ENCODE measurements around the gene TMOD4. TPM values are rescaled to one million over a fixed set of nuclear protein-coding genes. Genes with fewer than 3 reads are reported as not detected.
"Not testable (repeated sequence)": the region's sequence is repeated elsewhere in the genome, so short reads cannot be mapped to it uniquely, and the experiment has no call there.

TMOD4 gene
- total RNA-seq, 1 experiment from 2014 or later = 0.52 TPM

DNA sequence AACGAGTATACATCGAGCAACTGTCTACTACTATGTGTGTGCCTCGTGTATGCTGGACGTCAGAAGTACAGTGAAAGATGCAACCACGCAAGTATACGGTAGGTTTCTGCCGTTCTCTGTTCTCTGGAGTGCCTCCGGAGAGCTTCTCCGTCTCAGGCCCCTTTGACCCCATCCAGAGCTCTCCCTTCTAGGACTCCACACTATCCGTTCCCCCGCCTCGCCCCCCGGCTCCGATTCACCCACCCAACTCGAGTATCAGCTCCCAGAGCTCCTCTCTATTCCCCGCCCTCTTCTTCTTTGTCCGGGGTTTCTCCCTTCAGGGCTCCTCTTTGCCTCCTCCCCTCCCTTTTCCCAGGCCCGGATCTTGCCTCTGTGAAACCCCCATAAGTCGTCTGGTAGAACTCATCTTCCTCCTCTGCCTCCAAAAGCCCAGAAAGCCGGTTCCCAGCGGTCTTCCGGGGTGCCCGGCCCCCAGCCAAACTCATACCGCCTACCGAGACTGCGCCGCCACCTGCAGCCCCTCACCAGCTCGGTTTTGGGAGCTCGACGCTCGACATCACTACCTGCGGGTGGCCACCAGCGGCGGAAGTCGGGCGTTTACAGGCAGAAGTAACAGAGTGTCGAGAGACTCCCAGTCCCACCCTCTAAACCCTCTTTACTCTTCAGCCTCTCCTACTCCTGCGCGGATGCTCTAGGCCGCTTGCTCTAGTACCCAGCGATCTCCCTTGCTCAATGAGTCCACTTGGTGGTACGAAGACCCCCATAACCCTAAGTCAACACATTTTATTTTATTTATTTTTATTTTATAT lies 14.1 kb upstream of the TMOD4 start, which contains the start of gene VPS72:
Gene VPS72, minus strand, starts transcription at position 561 of the 809 bp plus-strand sequence. Its CDS starts 76 bp downstream, at position 485.
- H3K9me3 ChIP-seq (ENCODE audit: low read length) = no peaks in the 10 kb centered on the region
- no peaks in the 10 kb centered on the region for H3K9me2 ChIP-seq (replicated peaks; ENCODE audit: insufficient read depth, low read length)
- peak within 1 kb of the TSS; percentile 75 for H3K4me3 ChIP-seq (ENCODE audit: low read length)
- peaks cover 18% of the 10 kb centered on the region for H3K4me1 ChIP-seq (ENCODE audit: low read length)
- H2AFZ ChIP-seq (ENCODE audit: low read length) = peak within 1 kb of the TSS; percentile 2; the same call in 1 of the 2 replicates
- peak within 1 kb of the TSS; percentile 81 for H3K9ac ChIP-seq (ENCODE audit: low read length)
- H3K4me2 ChIP-seq (ENCODE audit: low read depth, low read length, poor library complexity, severe bottlenecking) = peak within 1 kb of the TSS; percentile 84
- H3K27ac ChIP-seq (ENCODE audit: low read length) = peak within 1 kb of the TSS; percentile 69
- peaks cover 36% of the 10 kb centered on the region for H3K79me2 ChIP-seq (ENCODE audit: low read length)
- peaks cover 8% of the 10 kb centered on the region; the same call in 1 of the 2 replicates for H3K36me3 ChIP-seq (ENCODE audit: insufficient read depth, low read length)
- no peaks in the 10 kb centered on the region for H3K27me3 ChIP-seq (ENCODE audit: low read length)
- peak; percentile 97 for DNase-seq
- no peaks in the 10 kb centered on the region for H4K20me1 ChIP-seq (ENCODE audit: insufficient read depth, low read depth, low read length)

DNA sequence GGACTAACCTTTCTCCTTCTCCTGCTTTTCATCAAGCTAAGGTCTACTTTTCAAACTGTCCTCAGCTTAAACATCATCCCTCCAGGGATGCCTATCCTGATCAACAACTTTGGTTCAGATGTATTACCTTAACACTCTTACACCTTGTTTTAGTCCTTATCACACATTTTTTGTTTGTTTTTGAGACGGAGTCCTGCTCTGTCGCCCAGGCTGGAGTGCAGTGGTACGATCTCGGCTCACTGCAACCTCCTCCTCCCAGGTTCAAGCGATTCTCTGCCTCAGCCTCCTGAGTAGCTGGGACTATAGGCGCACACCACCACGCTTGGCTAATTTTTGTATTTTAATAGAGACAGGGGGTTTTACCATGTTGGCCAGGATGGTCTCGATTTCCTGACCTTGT lies 12.9 kb upstream of the TMOD4 start:
- Histone ChIP-seq H3K27ac (ENCODE audit: low read length) (peak overlapping the region; percentile 69; the same call in 1 of the 2 replicates), H3K36me3 (ENCODE audit: insufficient read depth, low read length) (peaks cover 15% of the 10 kb centered on the region; the same call in 1 of the 2 replicates), H3K4me2 (ENCODE audit: low read depth, low read length, poor library complexity, severe bottlenecking) (peak overlapping the region; percentile 84), H3K4me3 (ENCODE audit: low read length) (peak overlapping the region; percentile 75), H3K9ac (ENCODE audit: low read length) (peak overlapping the region; percentile 81), H3K79me2 (ENCODE audit: low read length) (peaks cover 36% of the 10 kb centered on the region), H3K4me1 (ENCODE audit: low read length) (peaks cover 18% of the 10 kb centered on the region)
- not testable (repeated sequence) for H3K9me2 ChIP-seq (replicated peaks; ENCODE audit: insufficient read depth, low read length); DNase-seq; H4K20me1 ChIP-seq (ENCODE audit: insufficient read depth, low read depth, low read length); H2AFZ ChIP-seq (ENCODE audit: low read length); H3K27me3 ChIP-seq (ENCODE audit: low read length); H3K9me3 ChIP-seq (ENCODE audit: low read length)

DNA sequence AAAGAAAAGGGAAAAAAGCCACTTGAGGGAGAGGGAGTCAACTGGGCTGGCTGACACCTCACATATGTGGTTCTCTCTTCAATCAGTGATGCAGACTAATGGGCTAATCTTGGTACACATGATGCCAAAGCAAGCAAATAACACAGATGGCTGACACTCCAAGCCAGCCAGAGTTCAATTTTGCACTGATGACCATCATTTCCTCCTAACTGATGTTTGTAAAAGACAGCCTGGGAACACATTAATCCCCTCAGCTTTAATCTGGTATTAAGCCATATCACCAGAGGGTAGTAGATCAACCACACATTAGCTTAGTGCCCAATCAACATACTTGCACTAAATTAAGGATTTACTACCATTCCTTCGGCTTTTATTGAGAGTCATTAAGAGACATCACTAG lies 11.4 kb upstream of the TMOD4 start:
- Histone ChIP-seq H3K36me3 (ENCODE audit: insufficient read depth, low read length) (peaks cover 21% of the 10 kb centered on the region), H3K27me3 (ENCODE audit: low read length) (no peaks in the 10 kb centered on the region), H3K9ac (ENCODE audit: low read length) (no peak overlapping the region)

DNA sequence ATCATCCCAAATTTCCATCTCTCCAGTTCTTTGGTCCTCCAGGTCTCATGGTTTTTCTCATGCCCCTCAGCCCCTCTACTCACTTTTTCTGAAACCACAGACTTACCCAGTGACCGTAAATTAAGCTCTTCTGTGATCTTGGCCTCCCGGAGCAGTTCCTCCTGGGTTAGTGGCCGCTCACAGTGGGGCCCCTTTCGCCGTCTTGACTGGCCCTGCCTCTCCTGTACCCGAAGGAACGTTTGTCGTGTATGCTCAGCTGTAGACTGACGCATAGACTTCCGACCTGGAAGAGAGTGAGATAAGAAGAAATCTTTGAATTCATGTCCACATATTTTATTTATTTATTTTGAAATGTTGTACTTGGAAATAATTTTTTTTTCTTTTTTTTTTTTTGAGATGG lies 8.4 kb upstream of the TMOD4 start:
- Histone ChIP-seq H3K9ac (ENCODE audit: low read length) (no peak overlapping the region), H3K4me2 (ENCODE audit: low read depth, low read length, poor library complexity, severe bottlenecking) (no peak overlapping the region), H3K79me2 (ENCODE audit: low read length) (peaks cover 29% of the 10 kb centered on the region), H3K4me1 (ENCODE audit: low read length) (peaks cover 13% of the 10 kb centered on the region), H3K27ac (ENCODE audit: low read length) (no peak overlapping the region), H4K20me1 (ENCODE audit: insufficient read depth, low read depth, low read length) (no peaks in the 10 kb centered on the region), H3K36me3 (ENCODE audit: insufficient read depth, low read length) (peaks cover 22% of the 10 kb centered on the region), H3K9me2 (replicated peaks; ENCODE audit: insufficient read depth, low read length) (no peaks in the 10 kb centered on the region), H2AFZ (ENCODE audit: low read length) (no peak overlapping the region), H3K4me3 (ENCODE audit: low read length) (no peak overlapping the region), H3K9me3 (ENCODE audit: low read length) (no peaks in the 10 kb centered on the region), H3K27me3 (ENCODE audit: low read length) (no peaks in the 10 kb centered on the region)
- no peak for DNase-seq

More for the DNA sequence above, 11.4 kb upstream of the TMOD4 start:
- H4K20me1 ChIP-seq (ENCODE audit: insufficient read depth, low read depth, low read length) = no peaks in the 10 kb centered on the region
- H3K4me1 ChIP-seq (ENCODE audit: low read length) = peaks cover 18% of the 10 kb centered on the region
- H3K79me2 ChIP-seq (ENCODE audit: low read length) = peaks cover 36% of the 10 kb centered on the region
- H3K27ac ChIP-seq (ENCODE audit: low read length) = no peak overlapping the region
- H3K9me2 ChIP-seq (replicated peaks; ENCODE audit: insufficient read depth, low read length) = no peaks in the 10 kb centered on the region
- H3K9me3 ChIP-seq (ENCODE audit: low read length) = no peaks in the 10 kb centered on the region
- H2AFZ ChIP-seq (ENCODE audit: low read length) = no peak overlapping the region
- no peak overlapping the region for H3K4me3 ChIP-seq (ENCODE audit: low read length)
- DNase-seq = no peak
- H3K4me2 ChIP-seq (ENCODE audit: low read depth, low read length, poor library complexity, severe bottlenecking) = no peak overlapping the region

DNA sequence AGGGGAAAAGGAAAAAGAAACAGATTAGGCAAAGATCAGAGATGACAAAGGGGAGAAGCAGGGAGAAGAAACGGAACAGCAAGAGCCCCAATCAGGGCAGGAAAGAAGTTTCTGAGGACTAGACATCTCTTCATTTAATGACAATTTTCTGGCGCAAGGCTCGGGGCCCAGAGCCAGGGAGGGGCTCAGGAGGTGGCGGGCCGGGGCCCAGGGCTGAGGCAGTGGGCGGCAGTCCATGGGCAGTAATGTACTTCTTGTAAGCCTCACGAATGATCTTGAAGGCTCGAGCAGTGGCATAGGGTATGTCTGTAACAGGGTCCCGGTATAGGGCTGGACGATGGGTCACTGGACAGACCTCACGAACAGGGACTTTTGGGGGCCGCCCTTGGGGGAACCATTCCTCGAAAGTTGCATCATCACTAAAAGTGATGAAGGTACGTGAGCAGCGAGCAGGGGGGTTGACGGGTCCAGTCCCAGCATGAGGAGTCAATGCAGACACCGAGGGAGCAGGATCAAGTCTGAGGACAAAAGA lies 799 bp upstream of the TMOD4 start:
- Histone ChIP-seq H3K4me1 (ENCODE audit: low read length) (no peaks in the 10 kb centered on the region), H3K36me3 (ENCODE audit: insufficient read depth, low read length) (peaks cover 14% of the 10 kb centered on the region; the same call in 1 of the 2 replicates), H3K4me3 (ENCODE audit: low read length) (no peak overlapping the region), H3K9me3 (ENCODE audit: low read length) (no peaks in the 10 kb centered on the region), H3K9ac (ENCODE audit: low read length) (no peak overlapping the region), H3K27ac (ENCODE audit: low read length) (no peak overlapping the region), H3K79me2 (ENCODE audit: low read length) (no peaks in the 10 kb centered on the region), H3K9me2 (replicated peaks; ENCODE audit: insufficient read depth, low read length) (no peaks in the 10 kb centered on the region), H3K4me2 (ENCODE audit: low read depth, low read length, poor library complexity, severe bottlenecking) (no peak overlapping the region), H2AFZ (ENCODE audit: low read length) (no peak overlapping the region), H4K20me1 (ENCODE audit: insufficient read depth, low read depth, low read length) (no peaks in the 10 kb centered on the region), H3K27me3 (ENCODE audit: low read length) (no peaks in the 10 kb centered on the region)
- DNase-seq = no peak

DNA sequence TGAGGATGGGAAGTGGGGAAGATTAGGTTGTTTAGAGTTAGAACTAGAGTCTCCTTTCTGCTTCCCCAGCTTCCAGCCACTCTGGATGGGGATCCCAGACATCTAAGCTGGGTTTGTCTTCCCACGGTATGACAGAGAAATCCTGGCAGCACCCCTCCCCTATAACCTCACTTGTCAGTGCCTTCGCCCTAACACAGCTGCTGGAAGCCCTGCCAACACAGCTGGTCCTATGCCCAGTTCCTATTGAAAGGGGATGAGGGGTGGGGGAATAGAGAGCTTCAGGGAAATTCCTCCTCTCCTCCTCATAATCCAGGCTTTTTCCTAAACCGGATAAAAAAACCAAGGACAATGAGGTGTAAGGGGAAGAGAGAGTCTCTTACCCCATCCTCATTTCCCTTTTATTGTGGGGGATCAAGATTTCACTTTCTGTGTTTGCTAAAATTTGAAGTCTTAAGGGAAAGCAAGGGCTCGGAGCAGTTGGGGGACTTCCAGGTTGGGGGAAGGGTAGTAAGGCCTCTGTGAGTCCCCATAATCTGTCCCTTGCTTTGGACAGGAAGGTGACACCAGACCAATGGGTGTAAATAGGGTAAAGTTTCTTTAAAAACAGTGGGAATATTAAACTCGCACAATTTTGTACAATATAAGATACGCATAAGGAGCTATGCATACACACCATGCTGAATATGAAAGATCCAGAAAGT lies 590 bp downstream of the TMOD4 start:
- no peaks in the 10 kb centered on the region for H3K4me1 ChIP-seq (ENCODE audit: low read length)
- no peaks in the 10 kb centered on the region for H3K27me3 ChIP-seq (ENCODE audit: low read length)
- DNase-seq = no peak
- H3K27ac ChIP-seq (ENCODE audit: low read length) = no peak overlapping the region
- no peaks in the 10 kb centered on the region for H3K9me2 ChIP-seq (replicated peaks; ENCODE audit: insufficient read depth, low read length)
- peaks cover 14% of the 10 kb centered on the region; the same call in 1 of the 2 replicates for H3K36me3 ChIP-seq (ENCODE audit: insufficient read depth, low read length)
- H3K9ac ChIP-seq (ENCODE audit: low read length) = no peak overlapping the region
- H4K20me1 ChIP-seq (ENCODE audit: insufficient read depth, low read depth, low read length) = no peaks in the 10 kb centered on the region
- no peak overlapping the region for H3K4me2 ChIP-seq (ENCODE audit: low read depth, low read length, poor library complexity, severe bottlenecking)
- no peak overlapping the region for H2AFZ ChIP-seq (ENCODE audit: low read length)
- H3K4me3 ChIP-seq (ENCODE audit: low read length) = no peak overlapping the region
- H3K79me2 ChIP-seq (ENCODE audit: low read length) = no peaks in the 10 kb centered on the region
- no peaks in the 10 kb centered on the region for H3K9me3 ChIP-seq (ENCODE audit: low read length)

DNA sequence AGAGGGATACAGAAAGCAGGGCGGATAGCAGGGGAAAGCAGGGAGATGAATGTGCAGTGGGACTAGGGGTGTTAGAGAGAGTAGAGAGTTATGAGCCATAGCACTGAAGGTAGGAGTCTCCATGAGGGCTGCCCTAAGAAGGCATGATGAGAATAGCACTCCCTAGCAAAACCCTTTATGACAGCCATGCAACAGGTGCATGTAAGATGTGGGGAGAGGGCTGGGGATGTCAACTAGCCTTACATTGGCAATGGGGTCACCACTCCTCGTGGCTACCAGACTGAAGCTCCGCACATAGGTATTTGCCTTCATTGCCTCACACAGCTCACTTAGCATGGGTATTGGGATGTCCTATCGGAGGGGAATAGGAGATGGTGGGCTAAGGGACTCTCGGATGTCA lies 4.6 kb downstream of the TMOD4 start:
- Histone ChIP-seq H3K9ac (ENCODE audit: low read length) (no peak overlapping the region), H3K36me3 (ENCODE audit: insufficient read depth, low read length) (peaks cover 17% of the 10 kb centered on the region; the same call in 1 of the 2 replicates), H3K27me3 (ENCODE audit: low read length) (no peaks in the 10 kb centered on the region), H3K4me2 (ENCODE audit: low read depth, low read length, poor library complexity, severe bottlenecking) (no peak overlapping the region), H3K9me3 (ENCODE audit: low read length) (no peaks in the 10 kb centered on the region), H4K20me1 (ENCODE audit: insufficient read depth, low read depth, low read length) (no peaks in the 10 kb centered on the region), H3K9me2 (replicated peaks; ENCODE audit: insufficient read depth, low read length) (no peaks in the 10 kb centered on the region), H3K4me3 (ENCODE audit: low read length) (no peak overlapping the region), H2AFZ (ENCODE audit: low read length) (no peak overlapping the region), H3K4me1 (ENCODE audit: low read length) (peaks cover 15% of the 10 kb centered on the region), H3K27ac (ENCODE audit: low read length) (no peak overlapping the region), H3K79me2 (ENCODE audit: low read length) (peaks cover 20% of the 10 kb centered on the region)
- no peak for DNase-seq

DNA sequence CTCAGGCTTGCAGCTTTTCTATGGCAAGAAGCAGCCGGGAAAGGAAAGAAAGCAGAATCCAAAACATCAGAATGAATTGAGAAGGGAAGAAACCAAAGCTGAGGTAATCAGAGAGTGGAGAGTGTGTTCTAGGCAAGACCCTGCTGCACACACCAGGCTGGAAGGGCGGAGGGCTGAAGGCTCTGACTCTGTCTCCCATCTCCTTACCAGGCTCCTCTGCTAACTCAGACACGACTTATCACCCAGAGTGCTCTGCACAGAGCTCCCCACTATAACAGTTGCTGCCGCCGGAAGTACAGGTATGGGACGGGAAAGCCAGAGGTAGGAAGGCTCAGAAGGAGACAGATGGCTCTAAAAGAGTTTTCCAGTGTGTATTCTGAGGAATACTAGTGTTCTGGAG lies 8.7 kb downstream of the TMOD4 start:
- Histone ChIP-seq H3K4me2 (ENCODE audit: low read depth, low read length, poor library complexity, severe bottlenecking) (peak overlapping the region; percentile 91), H2AFZ (ENCODE audit: low read length) (no peak overlapping the region), H3K4me1 (ENCODE audit: low read length) (peaks cover 34% of the 10 kb centered on the region), H3K9me2 (replicated peaks; ENCODE audit: insufficient read depth, low read length) (no peaks in the 10 kb centered on the region), H3K27ac (ENCODE audit: low read length) (peak overlapping the region; percentile 69; the same call in 1 of the 2 replicates), H3K27me3 (ENCODE audit: low read length) (no peaks in the 10 kb centered on the region), H3K79me2 (ENCODE audit: low read length) (peaks cover 22% of the 10 kb centered on the region), H3K9me3 (ENCODE audit: low read length) (no peaks in the 10 kb centered on the region), H4K20me1 (ENCODE audit: insufficient read depth, low read depth, low read length) (no peaks in the 10 kb centered on the region), H3K4me3 (ENCODE audit: low read length) (peak overlapping the region; percentile 96), H3K9ac (ENCODE audit: low read length) (peak overlapping the region; percentile 96), H3K36me3 (ENCODE audit: insufficient read depth, low read length) (peaks cover 9% of the 10 kb centered on the region; the same call in 1 of the 2 replicates)
- DNase-seq = no peak

Measured in Karpas-422 (cell line).